H9 (cell line): Measurements from ENCODE around the gene SCYGR6. TPM values are rescaled to one million over a fixed set of nuclear protein-coding genes. Genes with fewer than 3 reads are reported as not detected.

Experiments
- DNase-seq: peaks from one replicate; pipeline ENCODE4 v3.0.0-alpha.2; 2017
- H2AFZ ChIP-seq: one replicate; pipeline ENCODE4 v1.6.1; 2013; ENCODE audit warnings: mild to moderate bottlenecking, low read length, control low read depth, moderate library complexity
- H2AK5ac ChIP-seq: 2 replicates; pipeline ENCODE4 v1.6.1; 2013; ENCODE audit warnings: low read length, control low read depth, mixed read lengths; ENCODE audit not compliant: insufficient read length
- H2BK120ac ChIP-seq: one replicate; pipeline ENCODE4 v1.6.1; 2013; ENCODE audit warnings: low read depth, mild to moderate bottlenecking, low read length, control low read depth, inconsistent platforms; ENCODE audit not compliant: poor library complexity, severe bottlenecking
- H2BK12ac ChIP-seq: 2 replicates; pipeline ENCODE4 v1.6.1; 2013; ENCODE audit warnings: low read length, control low read depth, mixed read lengths, low read depth; ENCODE audit not compliant: insufficient read length
- H2BK15ac ChIP-seq: 2 replicates; pipeline ENCODE4 v1.6.1; 2013; ENCODE audit warnings: low read depth, low read length, control low read depth
- H2BK20ac ChIP-seq: one replicate; pipeline ENCODE4 v1.6.1; 2013; ENCODE audit warnings: low read depth, mild to moderate bottlenecking, low read length, control low read depth, inconsistent platforms; ENCODE audit not compliant: poor library complexity, severe bottlenecking
- H2BK5ac ChIP-seq: 2 replicates; pipeline ENCODE4 v1.6.1; 2013; ENCODE audit warnings: low read length, control low read depth, mixed read lengths; ENCODE audit not compliant: insufficient read length
- H3K14ac ChIP-seq: 2 replicates; pipeline ENCODE4 v1.6.1; 2013; ENCODE audit warnings: low read length, control low read depth; ENCODE audit not compliant: insufficient read depth
- H3K18ac ChIP-seq: 2 replicates; pipeline ENCODE4 v1.6.1; 2013; ENCODE audit warnings: low read depth, mild to moderate bottlenecking, mixed read lengths, low read length, control low read depth; ENCODE audit not compliant: insufficient read length
- H3K23ac ChIP-seq: 2 replicates; pipeline ENCODE4 v1.6.1; 2013; ENCODE audit warnings: low read length, control low read depth, mixed read lengths, low read depth; ENCODE audit not compliant: insufficient read length
- H3K23me2 ChIP-seq: 2 replicates; pipeline ENCODE4 v1.6.1; 2013; ENCODE audit warnings: low read depth, mild to moderate bottlenecking, mixed read lengths, low read length, control low read depth; ENCODE audit not compliant: insufficient read length, poor library complexity, severe bottlenecking
- H3K27ac ChIP-seq: 2 replicates; pipeline ENCODE4 v1.5.1; 2013; ENCODE audit warnings: low read length, control low read depth, mixed read lengths, low read depth; ENCODE audit not compliant: insufficient read length
- H3K27me3 ChIP-seq: 2 replicates; pipeline ENCODE4 v1.6.1; 2013; ENCODE audit warnings: low read length, control low read depth, inconsistent platforms; ENCODE audit not compliant: insufficient read depth
- H3K4ac ChIP-seq: 2 replicates; pipeline ENCODE4 v1.6.1; 2013; ENCODE audit warnings: low read depth, mild to moderate bottlenecking, control low read depth, inconsistent platforms, low read length, moderate library complexity
- H3K4me1 ChIP-seq: 2 replicates; pipeline ENCODE4 v1.6.1; 2013; ENCODE audit warnings: low read length, control low read depth, inconsistent platforms; ENCODE audit not compliant: insufficient read depth
- H3K4me2 ChIP-seq: 2 replicates; pipeline ENCODE4 v1.6.1; 2013; ENCODE audit warnings: low read length, control low read depth, mixed read lengths; ENCODE audit not compliant: insufficient read length, insufficient read depth
- H3K56ac ChIP-seq: 2 replicates; pipeline ENCODE4 v1.6.1; 2013; ENCODE audit warnings: low read depth, mild to moderate bottlenecking, mixed read lengths, low read length, control low read depth; ENCODE audit not compliant: insufficient read length
- H3K79me1 ChIP-seq: 2 replicates; pipeline ENCODE4 v1.6.1; 2013; ENCODE audit warnings: low read depth, mild to moderate bottlenecking, moderate library complexity, low read length, control low read depth, inconsistent platforms; ENCODE audit not compliant: insufficient read depth, poor library complexity, severe bottlenecking
- H3K79me2 ChIP-seq: 2 replicates; pipeline ENCODE4 v1.6.1; 2013; ENCODE audit warnings: low read length, control low read depth, inconsistent platforms; ENCODE audit not compliant: insufficient read depth
- H3K9ac ChIP-seq: 2 replicates; pipeline ENCODE4 v1.6.1; 2013; ENCODE audit warnings: low read length, control low read depth, mixed read lengths; ENCODE audit not compliant: insufficient read length; ENCODE audit errors: extremely low read depth
- H3K9me3 ChIP-seq: one replicate; pipeline ENCODE4 v1.6.1; 2013; ENCODE audit warnings: low read depth, low read length, inconsistent platforms; ENCODE audit not compliant: control insufficient read depth
- H3T11ph ChIP-seq: one replicate; pipeline ENCODE4 v1.6.1; 2013; ENCODE audit warnings: mild to moderate bottlenecking, low read length, control low read depth, inconsistent platforms
- H4K20me1 ChIP-seq: one replicate; pipeline ENCODE4 v1.6.1; 2013; ENCODE audit not compliant: control insufficient read depth, insufficient read length, insufficient read depth
- H4K5ac ChIP-seq: 2 replicates; pipeline ENCODE4 v1.6.1; 2013; ENCODE audit warnings: low read depth, mild to moderate bottlenecking, mixed read lengths, low read length, control low read depth; ENCODE audit not compliant: insufficient read length
- H4K8ac ChIP-seq: replicated peaks from 2 replicates; pipeline ENCODE4 v1.6.1; 2013; ENCODE audit warnings: low read length, control low read depth, mixed read lengths, low read depth; ENCODE audit not compliant: insufficient read length
- H4K91ac ChIP-seq: 2 replicates; pipeline ENCODE4 v1.6.1; 2013; ENCODE audit warnings: low read depth, mild to moderate bottlenecking, moderate library complexity, mixed read lengths, low read length, control low read depth; ENCODE audit not compliant: insufficient read length
- H3K27ac Mint-ChIP-seq, 3 experiments: 2 replicates in 2 of 3; 3 replicates in 1 of 3; pipeline ENCODE4 v1.8.0; 2020 to 2021; ENCODE audit warnings: mixed read lengths in 3 of 3, mild to moderate bottlenecking in 1 of 3, moderate library complexity in 1 of 3
- H3K27me3 Mint-ChIP-seq: 2 replicates; pipeline ENCODE4 v1.8.0; 2021; ENCODE audit warnings: low read depth, mild to moderate bottlenecking, moderate library complexity, mixed read lengths
- H3K36me3 Mint-ChIP-seq, 3 experiments: 2 replicates in 2 of 3; 3 replicates in 1 of 3; pipeline ENCODE4 v1.8.0; 2020 to 2021; ENCODE audit warnings: low read depth in 3 of 3, mixed read lengths in 3 of 3; ENCODE audit not compliant: insufficient read depth in 1 of 3
- H3K4me1 Mint-ChIP-seq, 2 experiments: 2 replicates each; pipeline ENCODE4 v1.8.0; 2020; ENCODE audit warnings: mixed read lengths in 2 of 2
- H3K4me3 Mint-ChIP-seq, 2 experiments: 2 replicates in 1 of 2; 3 replicates in 1 of 2; pipeline ENCODE4 v1.8.0; 2020 to 2021; ENCODE audit warnings: mild to moderate bottlenecking in 2 of 2, mixed read lengths in 2 of 2, moderate library complexity in 1 of 2
- H3K9me3 Mint-ChIP-seq, 2 experiments: 2 replicates in 1 of 2; 3 replicates in 1 of 2; pipeline ENCODE4 v1.8.0; 2020; ENCODE audit warnings: mild to moderate bottlenecking in 2 of 2, mixed read lengths in 2 of 2, moderate library complexity in 1 of 2
- WGBS: extraction: QIAGEN DNeasy Blood & Tissue Kit; methylation state at CpG from one replicate; pipeline ENCODE4 v1.1.7; 2013; ENCODE audit warnings: missing lambda C conversion rate, low lambda C conversion rate, mixed read lengths; ENCODE audit not compliant: insufficient read length; ENCODE audit errors: extremely low coverage; 5-methylcytosine and 5-hydroxymethylcytosine counted together
- total RNA-seq: library from RNA; stranded (reverse); gene quantifications from 2 replicates; pipeline ENCODE4 v1.2.1, GENCODE V29; 2021
- TF ChIP-seq, protein P1 (sequence below): fragments of 200-600 bp; sonication (generic); conservative IDR thresholded peaks from 3 replicates; pipeline ENCODE4 v1.8.0; 2021; ENCODE audit warnings: antibody characterized with exemption, mild to moderate bottlenecking

SCYGR6 gene
- total RNA-seq, 1 experiment from 2014 or later, result not detected

DNA sequence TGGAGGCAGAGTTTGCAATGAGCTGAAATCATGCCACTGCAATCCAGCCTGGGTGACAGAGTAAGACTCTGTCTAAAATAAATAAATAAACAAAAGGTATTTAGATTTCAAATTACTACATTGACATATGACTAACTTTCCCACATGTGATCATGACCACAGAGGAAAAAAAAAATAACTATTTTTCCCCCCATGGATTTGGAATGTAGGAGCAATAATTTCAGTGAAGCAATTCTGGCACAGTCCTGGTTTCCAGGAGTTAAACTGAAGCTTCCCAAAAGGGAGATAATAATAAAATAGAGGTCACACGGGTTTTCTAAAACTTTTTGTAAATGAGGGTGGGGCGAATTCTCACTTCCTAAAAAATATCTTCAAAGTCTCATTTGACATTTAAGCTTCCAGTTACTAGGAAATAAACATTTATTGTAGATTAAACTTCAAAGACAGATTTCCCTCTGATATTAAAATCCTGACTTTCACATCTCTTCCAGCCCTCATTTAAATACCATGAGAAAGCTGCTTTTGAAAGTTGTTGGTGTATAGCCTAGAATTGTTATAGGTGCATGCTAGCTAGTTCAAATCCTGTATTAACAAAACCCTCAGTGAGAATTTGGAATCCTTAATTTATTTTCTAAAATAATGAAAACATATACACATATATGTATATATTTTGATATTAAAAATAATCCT, 27.4 kb downstream of the SCYGR6 start:
- Histone ChIP-seq H2BK120ac (no peak overlapping the region), H4K8ac (no peak overlapping the region), H3K27ac (no peak overlapping the region), H3K79me1 (no peaks in the 10 kb centered on the region), H3K4ac (no peak overlapping the region), H3K79me2 (no peaks in the 10 kb centered on the region), H2BK15ac (no peak overlapping the region), H3K56ac (no peak overlapping the region), H2AK5ac (no peak overlapping the region), H3K23me2 (no peaks in the 10 kb centered on the region), H3K27me3 (no peaks in the 10 kb centered on the region), H2BK12ac (no peak overlapping the region), H3K9me3 (no peaks in the 10 kb centered on the region), H3K4me2 (no peak overlapping the region), H4K20me1 (no peaks in the 10 kb centered on the region), H3K9ac (no peak overlapping the region), H3K18ac (no peak overlapping the region), H3T11ph (no peak overlapping the region), H2BK5ac (no peak overlapping the region), H2BK20ac (no peak overlapping the region), H3K23ac (no peak overlapping the region), H3K14ac (no peak overlapping the region), H4K5ac (no peak overlapping the region), H2AFZ (no peak overlapping the region), H4K91ac (no peak overlapping the region), H3K4me1 (no peaks in the 10 kb centered on the region)
- no peaks in the 10 kb centered on the region for H3K27me3 Mint-ChIP-seq
- H3K4me1 Mint-ChIP-seq, result no peaks in the 10 kb centered on the region
- H3K27ac Mint-ChIP-seq, result no peak overlapping the region
- peaks cover 0 to 8% (median 1%) of the 10 kb centered on the region in 3 experiments; a peak in 3 of 7 replicates for H3K36me3 Mint-ChIP-seq
- no peak overlapping the region for H3K4me3 Mint-ChIP-seq
- H3K9me3 Mint-ChIP-seq, result no peaks in the 10 kb centered on the region
- DNase-seq, result no peak
- TF ChIP-seq, protein P1, sequence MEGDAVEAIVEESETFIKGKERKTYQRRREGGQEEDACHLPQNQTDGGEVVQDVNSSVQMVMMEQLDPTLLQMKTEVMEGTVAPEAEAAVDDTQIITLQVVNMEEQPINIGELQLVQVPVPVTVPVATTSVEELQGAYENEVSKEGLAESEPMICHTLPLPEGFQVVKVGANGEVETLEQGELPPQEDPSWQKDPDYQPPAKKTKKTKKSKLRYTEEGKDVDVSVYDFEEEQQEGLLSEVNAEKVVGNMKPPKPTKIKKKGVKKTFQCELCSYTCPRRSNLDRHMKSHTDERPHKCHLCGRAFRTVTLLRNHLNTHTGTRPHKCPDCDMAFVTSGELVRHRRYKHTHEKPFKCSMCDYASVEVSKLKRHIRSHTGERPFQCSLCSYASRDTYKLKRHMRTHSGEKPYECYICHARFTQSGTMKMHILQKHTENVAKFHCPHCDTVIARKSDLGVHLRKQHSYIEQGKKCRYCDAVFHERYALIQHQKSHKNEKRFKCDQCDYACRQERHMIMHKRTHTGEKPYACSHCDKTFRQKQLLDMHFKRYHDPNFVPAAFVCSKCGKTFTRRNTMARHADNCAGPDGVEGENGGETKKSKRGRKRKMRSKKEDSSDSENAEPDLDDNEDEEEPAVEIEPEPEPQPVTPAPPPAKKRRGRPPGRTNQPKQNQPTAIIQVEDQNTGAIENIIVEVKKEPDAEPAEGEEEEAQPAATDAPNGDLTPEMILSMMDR, result no peak
- no CpG with 5 or more reads among the region's 2 CpGs for WGBS
